ENCODE results near the gene GPC3. TPM values are rescaled to one million over a fixed set of nuclear protein-coding genes. Genes with fewer than 3 reads are reported as not detected.

Gene GPC3
- total and polyA plus RNA-seq, 2 of the 4 experiments (the other 2 are of a cell fraction): not detected

- H2BK5ac ChIP-seq (ENCODE audit: low read depth, low read length, poor library complexity, severe bottlenecking): no peak overlapping the region
- H2BK20ac ChIP-seq (ENCODE audit: low read depth, low read length): no peak overlapping the region
- intact Hi-C loops (cut with micrococcal nuclease): no loop called here
- H3K4me1 ChIP-seq (ENCODE audit: control insufficient read depth, insufficient read depth, low read length): no peaks in the 10 kb centered on the region
- in situ Hi-C loops (cut with MboI; ENCODE audit: low sequenced_read_pairs): no loop called here
- H3K4me3 ChIP-seq (ENCODE audit: insufficient read depth, low read depth, low read length): no peak overlapping the region
- H3K27ac ChIP-seq (ENCODE audit: insufficient read depth, low read length): no peak overlapping the region
- H3K4me2 ChIP-seq (ENCODE audit: low read depth, low read length): no peak overlapping the region
- no peaks in the 10 kb centered on the region for H3K9me3 ChIP-seq (ENCODE audit: control insufficient read depth, insufficient read depth, low read length)
- no peak overlapping the region for H3K18ac ChIP-seq (ENCODE audit: low read depth, low read length)
- H3K56ac ChIP-seq (ENCODE audit: extremely low read depth, insufficient read depth, low read length): no peak overlapping the region
- no peaks in the 10 kb centered on the region for H3K9me1 ChIP-seq (ENCODE audit: insufficient read depth, low read length)
- ChIA-PET POLR2A (ENCODE audit: unreplicated experiment) (no interaction called here), CTCF (no interaction called here)
- H3K4ac ChIP-seq (ENCODE audit: low read depth, low read length): no peak overlapping the region
- H4K91ac ChIP-seq (ENCODE audit: insufficient read depth, low read depth, low read length): no peak overlapping the region
- H2AK9ac ChIP-seq (replicated peaks; ENCODE audit: low read depth, low read length, poor library complexity): no peak overlapping the region
- no peak overlapping the region for H2AFZ ChIP-seq (replicated peaks; ENCODE audit: low read length, poor library complexity)
- H4K8ac ChIP-seq (ENCODE audit: low read depth in 2 of 2, low read length in 2 of 2): no peak overlapping the region
- no peaks in the 10 kb centered on the region for H3K36me3 ChIP-seq (ENCODE audit: control insufficient read depth, insufficient read depth, low read length)
- H2AK5ac ChIP-seq (ENCODE audit: low read depth, low read length): no peak overlapping the region
- no TSS peak for BruUV-seq (replicated peaks)
- TF ChIP-seq NFE2L2 (IDR thresholded peaks at IDR 0.05; ENCODE audit: low read depth, low read length) (no peak), RFX5 (IDR thresholded peaks at IDR 0.05; ENCODE audit: low read depth, low read length) (no peak), CHD1 (IDR thresholded peaks at IDR 0.05; ENCODE audit: low read depth, low read length) (no peak), MAZ (IDR thresholded peaks at IDR 0.05; ENCODE audit: borderline replicate concordance, low read depth, low read length) (no peak), BHLHE40 (IDR thresholded peaks at IDR 0.05; ENCODE audit: low read depth, low read length) (no peak), USF2 (IDR thresholded peaks at IDR 0.05; ENCODE audit: low read depth, low read length) (no peak), CTCF (conservative IDR thresholded peaks at IDR 0.05; ENCODE audit: low read depth, low read length) (no peak), ELK1 (IDR thresholded peaks at IDR 0.05; ENCODE audit: borderline replicate concordance, low read depth, low read length) (no peak), CEBPB (IDR thresholded peaks at IDR 0.05; ENCODE audit: low read depth, low read length) (no peak), RCOR1 (IDR thresholded peaks at IDR 0.05; ENCODE audit: insufficient replicate concordance, low read length) (no peak), SMC3 (IDR thresholded peaks at IDR 0.05; ENCODE audit: low read depth, low read length) (no peak), POLR2A (IDR thresholded peaks at IDR 0.05; ENCODE audit: low read depth, low read length) (no peak), MXI1 (IDR thresholded peaks at IDR 0.05; ENCODE audit: borderline replicate concordance, low read depth, low read length) (no peak), RAD21 (IDR thresholded peaks at IDR 0.05; ENCODE audit: low read length) (no peak), MAFK (IDR thresholded peaks at IDR 0.05; ENCODE audit: low read depth, low read length) (no peak), FOS (IDR thresholded peaks at IDR 0.05; ENCODE audit: low read depth, low read length) (no peak)
- dilution Hi-C loops (cut with HindIII; ENCODE audit: low sequenced_read_pairs, unreplicated experiment): no loop called here
- H3K23ac ChIP-seq (ENCODE audit: low read depth, low read length): no peak overlapping the region
- H3K9ac ChIP-seq (ENCODE audit: low read depth, low read length): no peak overlapping the region
- no peak overlapping the region for H4K5ac ChIP-seq (ENCODE audit: low read depth, low read length)
- no peak for ATAC-seq (ENCODE audit: low read depth)
- no peaks in the 10 kb centered on the region for H3K27me3 ChIP-seq (ENCODE audit: control insufficient read depth, insufficient read depth, low read length)
- H2BK120ac ChIP-seq (ENCODE audit: low read depth, low read length): no peak overlapping the region
- H3K79me1 ChIP-seq (ENCODE audit: low read depth in 1 of 2, low read length in 2 of 2): no peaks in the 10 kb centered on the region
- no CpG with 5 or more reads among the region's 1 CpG for WGBS, 2 experiments (ENCODE audit: extremely low coverage in 2 of 2, insufficient read length in 1 of 2)
- DNase-seq: no peak
- no peak overlapping the region for H3K14ac ChIP-seq (replicated peaks; ENCODE audit: low read depth, low read length)
- no peak overlapping the region for H2BK15ac ChIP-seq (ENCODE audit: low read depth, low read length)
- H4K20me1 ChIP-seq (ENCODE audit: insufficient read depth, low read length): no peaks in the 10 kb centered on the region
These were observed 96.4 kb downstream of the GPC3 start for GRCh38 chrX:133888984-133889383.

Data from IMR-90 (cell line).